H1 (cell line): ENCODE results near the gene CCDC137. TPM values are rescaled to one million over a fixed set of nuclear protein-coding genes. Genes with fewer than 3 reads are reported as not detected.

Experiments used
- SAP30 ChIP-seq: fragments of 300-600 bp; sonication (generic); IDR thresholded peaks from 2 replicates; pipeline ENCODE4 v1.7.1; 2012; ENCODE audit warnings: low read length, moderate library complexity, mild to moderate bottlenecking, inconsistent platforms; ENCODE audit not compliant: insufficient read depth, insufficient replicate concordance
- SIRT6 ChIP-seq: IDR thresholded peaks from one replicate; pipeline ENCODE4 v1.7.1; 2012; ENCODE audit warnings: low read length, inconsistent platforms
- SRF ChIP-seq: IDR thresholded peaks from 2 replicates; pipeline ENCODE4 v1.6.1; 2011; ENCODE audit warnings: mild to moderate bottlenecking, low read depth, low read length, moderate library complexity
- polyA plus RNA-seq, 7 experiments: library from polyadenylated mRNA; depleted of rRNA in 3 of 7; stranded (reverse) in 5 of 7; unstranded in 2 of 7; fragments of >200 nt in 5 of 7; fragments of 200-250 nt in 2 of 7; gene quantifications; 1 replicate in 5 of 7; 2 replicates in 1 of 7; 4 replicates in 1 of 7; pipeline versions ENCODE4 v1.2.1 to v1.2.3, GENCODE V29; 2011 to 2013; ENCODE audit warnings: missing spikeins in 2 of 7, mixed read lengths in 2 of 7
- total RNA-seq: library from RNA; stranded (reverse); fragmentation: NEBNext Ultra II Directional; extraction: Animal tissue kit (Norgen Biotek cat#: 25700); gene quantifications from 2 replicates; pipeline ENCODE4 v1.2.1, GENCODE V29; 2021

Gene CCDC137
- total and polyA plus RNA-seq, 2 of the 8 experiments (the other 6 are each of a cell fraction or from before 2014, with no cell fraction given), result 17.6 to 38.6 TPM

DNA sequence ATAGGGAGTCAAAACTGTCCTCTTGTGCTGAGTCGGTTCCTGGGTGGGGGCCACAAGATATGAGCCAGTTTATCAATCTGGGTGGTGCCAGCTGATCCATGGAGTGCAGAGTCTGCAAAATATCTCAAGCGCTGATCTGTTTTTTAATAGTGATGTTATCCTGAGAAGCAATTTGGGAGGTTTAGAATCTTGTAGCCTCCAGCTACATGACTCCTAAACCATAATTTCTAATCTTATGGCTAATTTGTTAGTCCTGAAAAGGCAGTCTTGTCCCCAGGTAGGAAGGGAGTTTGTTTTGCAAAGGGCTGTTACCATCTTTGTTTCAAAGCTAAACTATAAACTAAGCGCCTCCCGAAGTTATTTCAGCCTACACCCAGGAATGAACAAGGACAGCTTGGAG is 27.9 kb upstream of the CCDC137 start (continued):
- TF ChIP-seq SAP30, result no peak
- no peak for TF ChIP-seq SRF
- TF ChIP-seq SIRT6, result no peak
